ENCODE data around the gene STK11.

- TF ChIP-seq, protein P1, sequence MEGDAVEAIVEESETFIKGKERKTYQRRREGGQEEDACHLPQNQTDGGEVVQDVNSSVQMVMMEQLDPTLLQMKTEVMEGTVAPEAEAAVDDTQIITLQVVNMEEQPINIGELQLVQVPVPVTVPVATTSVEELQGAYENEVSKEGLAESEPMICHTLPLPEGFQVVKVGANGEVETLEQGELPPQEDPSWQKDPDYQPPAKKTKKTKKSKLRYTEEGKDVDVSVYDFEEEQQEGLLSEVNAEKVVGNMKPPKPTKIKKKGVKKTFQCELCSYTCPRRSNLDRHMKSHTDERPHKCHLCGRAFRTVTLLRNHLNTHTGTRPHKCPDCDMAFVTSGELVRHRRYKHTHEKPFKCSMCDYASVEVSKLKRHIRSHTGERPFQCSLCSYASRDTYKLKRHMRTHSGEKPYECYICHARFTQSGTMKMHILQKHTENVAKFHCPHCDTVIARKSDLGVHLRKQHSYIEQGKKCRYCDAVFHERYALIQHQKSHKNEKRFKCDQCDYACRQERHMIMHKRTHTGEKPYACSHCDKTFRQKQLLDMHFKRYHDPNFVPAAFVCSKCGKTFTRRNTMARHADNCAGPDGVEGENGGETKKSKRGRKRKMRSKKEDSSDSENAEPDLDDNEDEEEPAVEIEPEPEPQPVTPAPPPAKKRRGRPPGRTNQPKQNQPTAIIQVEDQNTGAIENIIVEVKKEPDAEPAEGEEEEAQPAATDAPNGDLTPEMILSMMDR (IDR thresholded peaks at IDR 0.05): no peak
- TF ChIP-seq EP300 (IDR thresholded peaks at IDR 0.05): no peak
- no peak for TF ChIP-seq POLR2A (IDR thresholded peaks at IDR 0.05)
These were observed 40.7 kb upstream of the STK11 start for GRCh38 chr19:1164684-1165531.
